Hepatocyte (in vitro differentiated cells): Measurements from ENCODE around the gene ATP8B3.

Experiments used
- EZH2phosphoT487 ChIP-seq: fragments of 200-600 bp; sonication (generic); IDR thresholded peaks from one replicate; pipeline ENCODE4 v1.6.1; 2018; ENCODE audit warnings: antibody characterized with exemption, mild to moderate bottlenecking, low read depth, moderate library complexity; ENCODE audit not compliant: unreplicated experiment, severe bottlenecking
- TF ChIP-seq, protein P1 (sequence below): fragments of 200-600 bp; sonication (generic); IDR thresholded peaks from 2 replicates; pipeline ENCODE4 v1.5.1; 2016; ENCODE audit warnings: antibody characterized with exemption, mild to moderate bottlenecking; ENCODE audit not compliant: poor library complexity

DNA sequence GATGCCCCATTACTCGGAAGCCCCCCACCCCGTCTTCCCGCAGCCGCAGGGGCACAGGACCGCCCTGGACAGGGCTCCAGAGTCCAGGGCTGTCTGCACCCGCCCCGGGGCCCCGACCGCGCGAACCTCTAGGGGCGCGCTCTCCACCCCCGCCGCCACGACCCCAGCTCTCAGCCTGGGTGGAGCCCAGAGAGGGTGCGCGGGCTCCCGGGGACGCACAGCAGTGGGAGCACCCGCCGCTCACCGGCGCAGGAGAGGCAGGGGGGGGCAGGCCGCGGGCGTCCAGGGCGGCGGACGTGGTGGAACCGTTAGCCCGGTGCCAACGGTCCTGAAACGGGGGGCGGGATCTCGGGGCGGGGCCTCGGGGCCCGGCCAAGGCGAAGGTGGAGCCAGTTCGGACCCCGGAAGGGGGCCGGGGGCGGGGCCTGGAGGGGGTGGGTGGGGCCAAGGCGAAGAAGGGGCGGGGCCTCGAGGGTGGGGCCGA is at the start of gene ATP8B3:
- TF ChIP-seq, protein P1, sequence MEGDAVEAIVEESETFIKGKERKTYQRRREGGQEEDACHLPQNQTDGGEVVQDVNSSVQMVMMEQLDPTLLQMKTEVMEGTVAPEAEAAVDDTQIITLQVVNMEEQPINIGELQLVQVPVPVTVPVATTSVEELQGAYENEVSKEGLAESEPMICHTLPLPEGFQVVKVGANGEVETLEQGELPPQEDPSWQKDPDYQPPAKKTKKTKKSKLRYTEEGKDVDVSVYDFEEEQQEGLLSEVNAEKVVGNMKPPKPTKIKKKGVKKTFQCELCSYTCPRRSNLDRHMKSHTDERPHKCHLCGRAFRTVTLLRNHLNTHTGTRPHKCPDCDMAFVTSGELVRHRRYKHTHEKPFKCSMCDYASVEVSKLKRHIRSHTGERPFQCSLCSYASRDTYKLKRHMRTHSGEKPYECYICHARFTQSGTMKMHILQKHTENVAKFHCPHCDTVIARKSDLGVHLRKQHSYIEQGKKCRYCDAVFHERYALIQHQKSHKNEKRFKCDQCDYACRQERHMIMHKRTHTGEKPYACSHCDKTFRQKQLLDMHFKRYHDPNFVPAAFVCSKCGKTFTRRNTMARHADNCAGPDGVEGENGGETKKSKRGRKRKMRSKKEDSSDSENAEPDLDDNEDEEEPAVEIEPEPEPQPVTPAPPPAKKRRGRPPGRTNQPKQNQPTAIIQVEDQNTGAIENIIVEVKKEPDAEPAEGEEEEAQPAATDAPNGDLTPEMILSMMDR = no peak
- TF ChIP-seq EZH2phosphoT487 = no peak
